Kidney tubule cell (primary cell): ENCODE data around the gene TP53TG5.

Experiments used
- DNase-seq: peaks from one replicate; pipeline ENCODE4 v3.0.0-alpha.2; 2018; ENCODE audit warnings: low spot score

The TP53TG5 gene

DNA sequence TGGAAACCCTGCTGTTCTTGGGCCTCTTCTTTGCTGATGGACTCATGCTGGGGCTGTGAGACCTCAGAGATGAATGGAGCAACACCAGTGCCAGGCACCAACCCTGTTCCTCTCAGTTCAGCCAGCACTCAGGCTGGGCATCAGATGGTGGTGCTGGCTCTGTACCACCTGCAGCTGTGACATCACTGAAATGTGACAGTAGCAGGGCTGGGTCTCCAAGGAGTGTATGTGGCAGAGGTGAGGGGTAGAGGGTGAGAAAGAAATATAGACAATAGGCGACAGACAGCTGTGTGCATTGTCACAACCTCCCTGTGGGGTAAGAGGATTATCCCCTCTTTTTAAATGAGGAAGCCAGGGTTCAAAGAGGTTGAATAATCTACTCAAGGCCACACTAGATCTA lies at the start of gene TP53TG5:
Gene TP53TG5 (minus strand): TSS at position 135 of the 400 bp plus-strand sequence. CDS start 89 bp downstream, at position 46.
- no peak for DNase-seq

DNA sequence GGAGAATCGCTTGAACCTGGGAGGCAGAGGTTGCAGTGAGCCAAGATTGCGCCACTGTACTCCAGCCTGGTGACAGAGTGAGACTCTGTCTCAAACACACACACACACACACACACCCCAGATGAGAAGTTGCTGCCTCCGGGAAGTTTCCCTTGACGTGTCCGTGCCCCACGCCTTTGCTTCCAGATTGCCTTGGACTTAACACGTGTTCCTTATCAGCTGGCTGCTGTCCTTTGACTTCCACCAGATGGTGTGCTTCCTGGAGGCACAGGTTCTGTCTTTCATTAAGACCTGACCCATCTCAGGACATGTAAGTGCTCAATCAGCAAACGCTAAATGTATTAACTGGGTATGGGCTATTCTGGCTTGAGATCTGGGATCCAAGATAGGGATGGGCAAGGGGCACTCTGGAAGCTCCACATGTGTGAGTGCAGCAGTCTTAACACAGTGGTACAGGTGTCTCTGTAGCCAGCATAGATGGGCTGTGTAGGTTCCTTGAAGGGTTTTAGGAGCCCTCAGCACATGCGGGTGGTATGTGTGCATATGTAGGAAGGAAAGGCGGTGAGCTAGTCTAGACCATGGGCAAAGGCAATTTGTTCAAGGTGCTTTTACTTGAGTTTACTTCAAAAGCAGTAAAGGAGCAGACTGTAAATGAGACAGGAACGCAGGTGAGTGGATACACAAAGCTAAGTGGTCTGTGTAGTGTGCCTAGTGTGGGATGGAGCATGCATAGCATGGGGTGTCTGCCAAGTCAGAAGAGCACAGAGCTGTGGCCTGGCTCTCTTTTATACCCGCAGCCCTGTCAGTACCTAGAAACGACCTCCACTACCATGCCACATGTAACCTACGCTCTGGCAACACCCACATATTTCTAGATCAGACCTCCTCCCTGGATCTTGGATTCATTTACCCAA lies 49.4 kb upstream of the TP53TG5 start:
- no peak for DNase-seq

- DNase-seq = no peak
These were observed 48.3 kb upstream of the TP53TG5 start for GRCh38 chr20:45426320-45427016.

GRCh38 chr20:45425561-45425960 lies 47.4 kb upstream of the TP53TG5 start:
- no peak for DNase-seq

DNA sequence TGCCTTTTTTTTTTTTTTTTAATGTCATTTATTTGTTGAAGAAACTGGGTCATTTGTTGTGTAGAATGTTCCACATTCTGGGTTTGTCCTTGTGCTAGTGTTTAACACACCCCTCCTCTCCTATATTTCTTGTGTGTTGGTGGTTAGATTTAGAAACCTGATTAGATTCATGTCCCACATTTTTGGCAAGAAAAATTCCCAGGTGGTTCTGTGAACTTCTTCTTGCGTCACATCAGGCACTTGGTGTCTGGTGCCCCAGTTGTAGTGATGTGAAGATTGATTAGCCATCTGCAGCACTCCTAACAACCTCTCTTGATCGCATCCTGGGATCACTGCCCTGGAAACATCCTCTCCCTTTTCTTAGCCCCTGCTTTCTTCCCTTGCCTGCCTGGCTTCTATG lies 45.6 kb upstream of the TP53TG5 start:
- no peak for DNase-seq

DNA sequence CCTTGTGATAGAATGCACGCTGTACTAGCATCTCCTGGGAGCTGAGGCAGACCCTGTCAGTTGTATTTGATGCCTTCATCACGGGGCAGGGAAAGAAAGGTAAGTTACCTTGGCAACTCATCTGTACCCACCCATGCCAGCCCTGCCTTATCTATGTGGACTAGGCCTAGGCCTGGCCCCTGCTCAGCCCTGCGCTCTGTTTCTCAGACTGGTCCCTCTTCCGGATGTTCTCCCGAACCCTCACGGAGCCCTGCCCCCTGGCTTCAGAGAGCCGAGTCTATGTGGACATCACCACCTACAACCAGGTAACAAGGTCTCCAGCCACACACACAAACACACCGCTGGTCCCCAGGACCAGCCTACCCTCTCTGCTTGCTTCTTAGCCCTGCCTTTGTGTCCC lies 42.0 kb upstream of the TP53TG5 start:
- no peak for DNase-seq

- peak; percentile 96 for DNase-seq
These were observed 41.3 kb upstream of the TP53TG5 start for GRCh38 chr20:45419188-45420091.

DNA sequence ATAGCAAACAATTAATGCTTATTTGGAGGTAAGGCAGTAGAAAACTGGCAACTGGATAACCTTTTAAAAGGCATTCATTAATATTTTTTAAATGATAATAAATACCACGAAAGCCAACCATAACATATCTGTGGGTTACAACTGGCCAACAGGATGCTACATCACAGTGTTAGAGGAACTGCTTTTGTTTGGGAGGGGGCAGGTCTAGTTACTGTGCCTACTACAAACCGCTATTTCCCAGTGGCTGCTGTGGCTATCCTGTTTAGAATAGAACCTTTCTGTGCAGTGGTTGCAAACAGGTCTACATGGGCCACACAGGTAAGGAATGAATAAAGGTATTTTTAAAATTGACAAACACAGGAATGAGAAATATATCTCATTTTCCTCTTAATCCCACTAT lies 38.8 kb upstream of the TP53TG5 start:
- no peak for DNase-seq

DNA sequence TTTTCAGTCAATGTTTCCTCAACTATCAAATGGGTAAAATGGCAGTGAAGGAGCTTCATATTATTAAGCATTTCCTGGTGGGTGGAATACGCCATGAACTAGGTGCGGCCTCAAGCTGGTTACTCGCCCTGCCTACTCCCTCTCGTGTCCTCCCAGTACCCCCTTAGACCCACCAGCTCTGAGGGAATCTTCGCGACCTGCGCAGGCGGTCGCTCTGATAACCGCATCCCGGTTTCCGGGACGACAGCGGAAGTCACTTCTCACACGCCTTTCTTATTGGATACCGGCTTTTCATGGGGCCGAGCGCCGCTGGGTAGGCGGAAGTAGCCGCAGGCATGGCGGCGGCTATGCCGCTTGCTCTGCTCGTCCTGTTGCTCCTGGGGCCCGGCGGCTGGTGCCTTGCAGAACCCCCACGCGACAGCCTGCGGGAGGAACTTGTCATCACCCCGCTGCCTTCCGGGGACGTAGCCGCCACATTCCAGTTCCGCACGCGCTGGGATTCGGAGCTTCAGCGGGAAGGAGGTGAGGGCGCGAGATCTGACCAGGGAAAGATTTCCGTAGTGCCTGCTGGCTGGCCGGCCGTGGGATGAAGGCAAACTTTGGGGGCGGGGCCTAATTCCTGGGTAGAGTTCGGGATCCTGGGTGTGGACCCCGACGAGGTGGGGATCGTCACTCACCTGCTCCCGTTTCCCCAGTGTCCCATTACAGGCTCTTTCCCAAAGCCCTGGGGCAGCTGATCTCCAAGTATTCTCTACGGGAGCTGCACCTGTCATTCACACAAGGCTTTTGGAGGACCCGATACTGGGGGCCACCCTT lies 37.9 kb upstream of the TP53TG5 start, which contains the start of gene PIGT:
Gene PIGT (plus strand): TSS at position 320 of the 816 bp plus-strand sequence. CDS start 16 bp downstream, at position 336.
- DNase-seq = peak; percentile 89

- DNase-seq = no peak
These were observed 35.4 kb upstream of the TP53TG5 start for GRCh38 chr20:45413479-45413878.

DNA sequence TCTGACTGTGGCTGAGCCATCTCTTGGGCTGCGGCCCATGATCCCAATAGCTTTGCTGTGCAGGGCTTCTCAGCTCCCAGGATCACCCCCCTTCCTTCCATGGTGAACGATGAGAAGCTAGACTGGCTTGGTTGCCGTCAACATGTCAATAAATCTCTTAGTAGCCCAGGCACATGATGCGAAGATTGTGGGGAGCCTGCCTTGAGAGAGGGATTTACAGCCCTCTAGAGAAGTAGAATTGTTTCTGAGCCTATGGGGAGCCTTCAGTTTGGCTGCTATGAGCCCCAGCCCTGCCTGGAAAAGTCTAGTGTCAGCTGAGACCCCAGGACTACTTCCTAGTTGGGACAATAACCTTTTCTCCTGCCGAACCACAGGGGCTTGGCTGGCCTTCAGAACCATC lies 34.5 kb upstream of the TP53TG5 start:
- DNase-seq = no peak

DNA sequence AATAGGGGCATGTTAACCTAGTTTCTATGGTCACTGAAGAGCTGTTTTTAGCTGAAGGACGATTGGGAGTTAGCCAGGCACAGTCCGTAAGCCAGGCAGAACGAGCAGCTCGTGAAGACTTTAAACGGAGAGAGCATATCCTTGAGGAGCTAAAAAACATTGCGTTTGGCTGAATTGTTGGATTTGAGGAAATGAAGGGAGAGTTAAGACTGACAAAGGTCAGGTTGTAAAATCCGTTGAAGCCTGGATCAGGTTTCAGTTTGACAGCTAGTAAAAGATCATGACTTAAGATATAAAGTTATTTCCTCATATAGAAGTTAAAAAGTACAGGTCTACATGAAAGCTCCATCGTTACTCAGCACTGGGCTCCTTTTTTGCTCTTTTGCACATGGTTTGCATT lies 32.8 kb upstream of the TP53TG5 start:
- DNase-seq = no peak

GRCh38 chr20:45409521-45410272 lies 31.6 kb upstream of the TP53TG5 start:
- no peak for DNase-seq

DNA sequence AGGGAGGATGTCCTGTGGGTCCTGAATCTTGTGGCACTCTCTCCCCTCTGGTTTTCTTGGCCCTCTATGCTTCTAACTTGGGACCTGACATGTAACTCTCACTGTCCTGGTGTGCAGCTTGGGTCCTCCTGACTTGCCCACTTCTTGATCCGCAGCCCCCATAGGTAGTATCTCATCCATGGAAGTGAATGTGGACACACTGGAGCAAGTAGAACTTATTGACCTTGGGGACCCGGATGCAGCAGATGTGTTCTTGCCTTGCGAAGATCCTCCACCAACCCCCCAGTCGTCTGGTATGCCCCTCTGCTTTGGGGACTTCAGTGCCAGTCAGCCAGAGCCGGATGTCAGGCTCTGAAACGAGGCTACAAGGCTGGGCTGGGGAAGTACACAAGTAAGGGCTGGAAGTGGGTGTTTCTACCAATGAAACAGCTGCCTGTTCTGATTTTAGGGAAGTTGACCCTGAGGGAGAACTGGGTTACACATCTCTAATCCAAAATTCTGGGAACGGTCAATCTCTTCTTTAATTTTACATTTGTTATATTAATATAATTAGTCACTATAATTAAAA lies 30.6 kb upstream of the TP53TG5 start:
- no peak for DNase-seq

DNA sequence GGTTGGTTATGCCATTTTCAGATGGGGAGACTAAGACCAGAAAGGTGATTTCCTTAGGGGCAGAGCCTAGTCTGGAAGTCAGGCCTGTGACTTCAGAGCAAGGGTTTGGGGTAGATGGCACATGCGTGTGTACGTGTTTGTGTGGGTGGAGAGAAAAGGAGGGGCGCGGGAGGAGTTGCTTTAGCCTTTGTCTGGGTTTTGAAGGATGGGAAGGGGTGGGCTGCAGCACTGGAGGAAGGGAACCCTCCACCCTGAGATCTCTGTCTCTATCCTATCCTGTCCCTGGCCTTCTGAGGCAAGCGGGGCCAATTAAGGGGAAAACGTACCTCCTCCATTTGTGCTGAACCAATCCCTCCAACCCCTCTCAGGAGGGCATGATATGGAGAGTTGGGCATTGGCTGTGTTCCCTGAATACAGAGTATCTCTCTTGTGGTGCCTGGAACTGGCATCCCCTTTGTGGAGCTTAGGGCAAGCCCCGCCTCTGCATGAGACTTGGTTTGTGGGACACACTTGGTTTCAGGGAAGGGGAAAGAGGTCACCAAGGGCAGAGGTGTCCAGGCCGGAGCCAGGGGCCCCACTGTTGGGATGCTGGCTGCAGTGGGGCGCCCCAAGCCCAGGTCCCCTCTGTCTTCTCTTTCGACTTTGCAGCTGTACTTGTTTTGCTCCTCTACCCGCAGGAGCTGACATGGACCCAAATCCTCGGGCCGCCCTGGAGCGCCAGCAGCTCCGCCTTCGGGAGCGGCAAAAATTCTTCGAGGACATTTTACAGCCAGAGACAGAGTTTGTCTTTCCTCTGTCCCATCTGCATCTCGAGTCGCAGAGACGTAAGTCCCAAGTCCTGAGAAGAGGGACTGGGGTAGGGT lies 29.9 kb upstream of the TP53TG5 start, which contains the start of gene DBNDD2:
Gene DBNDD2 (plus strand): TSS at position 507 of the 863 bp plus-strand sequence. CDS start 179 bp downstream, at position 686.
- DNase-seq = no peak

DNA sequence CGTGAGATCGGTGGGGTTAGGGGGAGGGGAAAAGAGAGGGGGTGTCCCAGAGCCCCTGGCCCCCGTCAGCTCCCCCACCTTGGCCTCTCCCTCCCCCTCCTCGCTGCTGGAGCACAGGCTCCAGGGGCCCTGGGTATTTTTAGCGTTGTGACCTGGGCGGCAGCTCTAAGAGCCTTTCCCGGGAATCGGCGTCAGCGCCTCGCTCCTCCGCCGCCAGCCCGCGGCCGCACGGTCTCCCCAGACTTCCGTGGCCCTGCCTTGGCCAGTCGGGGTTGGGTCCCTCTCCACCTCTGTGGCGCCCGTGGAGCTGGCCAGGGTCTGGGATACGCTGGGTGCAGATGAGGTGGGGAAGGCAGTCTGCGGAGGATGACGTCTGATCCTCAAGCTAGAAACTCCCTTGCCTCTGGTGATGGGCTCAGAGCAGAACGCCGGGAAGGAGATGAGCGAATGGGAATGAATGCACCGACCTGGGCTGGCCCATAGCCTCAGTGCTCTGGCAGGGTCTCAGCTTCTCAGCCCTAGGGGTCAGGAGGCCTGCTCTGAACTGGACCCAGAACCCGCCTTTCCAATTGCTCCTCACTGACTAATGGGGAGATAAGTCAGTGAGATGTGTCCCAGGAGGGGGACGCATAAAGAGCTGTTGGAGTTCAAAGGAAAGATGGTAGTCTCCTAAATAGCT lies 29.1 kb upstream of the TP53TG5 start:
- peak; percentile 57 for DNase-seq

DNA sequence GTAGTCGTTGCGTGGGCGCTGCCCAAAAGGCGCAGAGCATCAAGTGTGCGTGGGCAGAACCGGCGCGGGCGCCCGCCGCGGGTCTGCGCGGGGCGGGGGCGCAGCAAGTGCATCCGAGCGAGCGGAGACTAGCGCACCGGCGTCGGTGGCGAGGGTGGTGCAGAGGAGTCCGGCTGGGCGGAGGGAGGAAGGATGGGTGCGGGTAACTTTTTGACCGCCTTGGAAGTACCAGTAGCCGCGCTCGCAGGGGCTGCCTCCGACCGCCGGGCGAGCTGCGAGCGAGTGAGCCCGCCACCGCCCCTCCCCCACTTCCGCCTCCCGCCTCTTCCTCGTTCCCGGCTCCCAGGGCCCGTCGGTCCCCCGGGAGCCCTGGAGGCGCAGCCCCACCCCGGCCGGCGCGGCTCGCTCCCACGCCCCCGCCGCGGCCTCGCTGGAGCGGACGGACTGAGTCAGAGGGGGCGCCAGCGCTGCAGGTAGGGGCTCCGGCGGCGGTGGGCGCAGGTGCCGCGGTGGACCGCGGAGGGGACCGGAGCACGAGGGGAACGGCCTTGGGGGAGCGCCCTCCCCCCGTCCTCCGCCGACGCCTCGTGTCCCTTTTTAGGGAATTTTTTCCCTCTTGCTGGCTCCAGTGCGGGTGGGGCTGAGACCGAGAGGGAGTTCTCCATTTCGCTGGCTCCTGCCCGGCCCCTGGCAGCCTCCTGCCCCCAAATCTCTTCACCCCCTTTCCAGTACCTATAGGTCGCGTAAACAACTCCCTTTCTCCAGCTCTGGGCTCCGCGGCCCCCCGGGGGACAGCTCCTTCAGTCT lies 28.3 kb upstream of the TP53TG5 start:
- DNase-seq = peak; percentile 70
